SK-N-SH treated with all-trans-retinoic acid at 6 μM for 48 hours (cell line): ENCODE results near the gene DIP2C.

Experiments
- ATAC-seq: fragments of 200-7000 bp; cut with Tn5 transposase; 3 replicates; pipeline ENCODE4 v1.9.1; 2020; ENCODE audit warnings: mild to moderate bottlenecking, moderate library complexity
- ARNTL ChIP-seq: fragments of 450-650 bp; formaldehyde crosslinking; IDR thresholded peaks from 2 replicates; pipeline ENCODE4 v1.5.0; 2020; ENCODE audit warnings: low read depth, mild to moderate bottlenecking, moderate library complexity, borderline replicate concordance
- BACH2 ChIP-seq: fragments of 250-450 bp; sonication (Bioruptor Pico); IDR thresholded peaks from 2 replicates; pipeline ENCODE4 v1.9.0; 2021; ENCODE audit warnings: mild to moderate bottlenecking, borderline replicate concordance
- CREB5 ChIP-seq: fragments of 250-450 bp; sonication (Bioruptor Pico); IDR thresholded peaks from 2 replicates; pipeline ENCODE4 v1.5.1; 2020; ENCODE audit warnings: low read depth, mild to moderate bottlenecking, moderate library complexity
- CSDC2 ChIP-seq: fragments of 250-450 bp; sonication (Bioruptor Pico); IDR thresholded peaks from 2 replicates; pipeline ENCODE4 v1.5.0; 2020; ENCODE audit warnings: mild to moderate bottlenecking, moderate library complexity
- GLIS3 ChIP-seq: fragments of 250-450 bp; sonication (Bioruptor Pico); IDR thresholded peaks from 2 replicates; pipeline ENCODE4 v1.5.0; 2020; ENCODE audit warnings: mild to moderate bottlenecking, moderate library complexity
- OSR1 ChIP-seq: fragments of 250-450 bp; sonication (Bioruptor Pico); IDR thresholded peaks from 2 replicates; pipeline ENCODE4 v1.8.0; 2022; ENCODE audit warnings: moderate library complexity, mild to moderate bottlenecking, inconsistent platforms
- PATZ1 ChIP-seq: fragments of 250-450 bp; sonication (Bioruptor Pico); IDR thresholded peaks from 2 replicates; pipeline ENCODE4 v1.8.0; 2020; ENCODE audit warnings: mild to moderate bottlenecking, moderate library complexity, borderline replicate concordance
- POU6F1 ChIP-seq: fragments of 250-450 bp; sonication (Bioruptor Pico); IDR thresholded peaks from 2 replicates; pipeline ENCODE4 v1.8.0; 2021; ENCODE audit warnings: low read depth, mild to moderate bottlenecking, moderate library complexity, borderline replicate concordance
- PPARA ChIP-seq: fragments of 250-450 bp; sonication (Bioruptor Pico); IDR thresholded peaks from 2 replicates; pipeline ENCODE4 v1.5.0; 2020; ENCODE audit warnings: mild to moderate bottlenecking, borderline replicate concordance
- RARB ChIP-seq: fragments of 250-450 bp; sonication (Bioruptor Pico); IDR thresholded peaks from 2 replicates; pipeline ENCODE4 v1.8.0; 2021; ENCODE audit warnings: mild to moderate bottlenecking, moderate library complexity
- SNAI2 ChIP-seq: fragments of 250-450 bp; sonication (Bioruptor Pico); IDR thresholded peaks from 2 replicates; pipeline ENCODE4 v1.5.0; 2020; ENCODE audit warnings: mild to moderate bottlenecking, moderate library complexity
- TCF4 ChIP-seq: fragments of 250-450 bp; sonication (Bioruptor Pico); IDR thresholded peaks from 2 replicates; pipeline ENCODE4 v1.8.0; 2021; ENCODE audit warnings: mild to moderate bottlenecking, moderate library complexity, borderline replicate concordance
- TOX ChIP-seq: fragments of 250-450 bp; sonication (Bioruptor Pico); IDR thresholded peaks from 2 replicates; pipeline ENCODE4 v1.8.0; 2021; ENCODE audit warnings: mild to moderate bottlenecking, moderate library complexity, borderline replicate concordance
- TSHZ2 ChIP-seq: fragments of 250-450 bp; sonication (Bioruptor Pico); IDR thresholded peaks from 2 replicates; pipeline ENCODE4 v1.5.0; 2020; ENCODE audit warnings: mild to moderate bottlenecking, moderate library complexity
- ZC3H10 ChIP-seq: fragments of 250-450 bp; sonication (Bioruptor Pico); IDR thresholded peaks from 2 replicates; pipeline ENCODE4 v1.5.1; 2021; ENCODE audit warnings: mild to moderate bottlenecking, moderate library complexity
- ZFP3 ChIP-seq: fragments of 250-450 bp; sonication (Bioruptor Pico); IDR thresholded peaks from 2 replicates; pipeline ENCODE4 v1.5.0; 2020; ENCODE audit warnings: mild to moderate bottlenecking, moderate library complexity
- ZFP30 ChIP-seq: fragments of 450-650 bp; formaldehyde crosslinking; IDR thresholded peaks from 2 replicates; pipeline ENCODE4 v1.5.0; 2022; ENCODE audit warnings: mild to moderate bottlenecking, moderate library complexity
- ZNF565 ChIP-seq: fragments of 450-650 bp; formaldehyde crosslinking; conservative IDR thresholded peaks from 2 replicates; pipeline ENCODE4 v1.5.0; 2020; ENCODE audit warnings: low read depth, mild to moderate bottlenecking, moderate library complexity
- ZNF70 ChIP-seq: fragments of 450-650 bp; formaldehyde crosslinking; IDR thresholded peaks from 2 replicates; pipeline ENCODE4 v1.5.0; 2020; ENCODE audit warnings: mild to moderate bottlenecking, moderate library complexity
- ZNF8 ChIP-seq: fragments of 450-650 bp; formaldehyde crosslinking; IDR thresholded peaks from 2 replicates; pipeline ENCODE4 v1.5.0; 2020; ENCODE audit warnings: mild to moderate bottlenecking, moderate library complexity

DIP2C gene

GRCh38 chr10:686155-686931, 3.1 kb downstream of the DIP2C start:
- TF ChIP-seq CSDC2 (CRISPR knock-in tag) (no peak), GLIS3 (CRISPR knock-in tag) (no peak), TOX (CRISPR knock-in tag) (no peak), ZC3H10 (CRISPR knock-in tag) (no peak), ZNF8 (CRISPR knock-in tag) (no peak)
- ATAC-seq = no peak

GRCh38 chr10:685613-686012, 3.9 kb downstream of the DIP2C start:
- no peak for ATAC-seq
- TF ChIP-seq PPARA (CRISPR knock-in tag) (no peak), ZFP30 (CRISPR knock-in tag) (no peak), ZC3H10 (CRISPR knock-in tag) (no peak), ZNF565 (CRISPR knock-in tag) (no peak), TOX (CRISPR knock-in tag) (no peak), BACH2 (CRISPR knock-in tag) (no peak), ZNF8 (CRISPR knock-in tag) (no peak), GLIS3 (CRISPR knock-in tag) (no peak), OSR1 (CRISPR knock-in tag) (no peak), SNAI2 (no peak), ZNF70 (CRISPR knock-in tag) (no peak), TCF4 (no peak), TSHZ2 (CRISPR knock-in tag) (no peak), CREB5 (CRISPR knock-in tag) (no peak), CSDC2 (CRISPR knock-in tag) (no peak), ARNTL (no peak), RARB (CRISPR knock-in tag) (no peak)

GRCh38 chr10:683448-684071, 5.9 kb downstream of the DIP2C start:
- peak; percentile 92 for ATAC-seq

More at GRCh38 chr10:683448-684071, 5.9 kb downstream of the DIP2C start:
- TF ChIP-seq GLIS3 (CRISPR knock-in tag) = no peak
- no peak for TF ChIP-seq ZFP3 (CRISPR knock-in tag)
- no peak for TF ChIP-seq PATZ1
- TF ChIP-seq ZNF565 (CRISPR knock-in tag) = no peak
- TF ChIP-seq ZNF70 (CRISPR knock-in tag) = no peak
- TF ChIP-seq POU6F1 (CRISPR knock-in tag) = no peak
- TF ChIP-seq, all 23 proteins: peak for 0
